Hematopoietic multipotent progenitor cell treated with erythropoietin and hydrocortisone succinate and interleukin-3 and kit ligand, for 17 days (in vitro differentiated cells): ENCODE data around the gene SLC25A11.
"Not testable (repeated sequence)": the region's sequence is repeated elsewhere in the genome, so short reads cannot be mapped to it uniquely, and the experiment has no call there.

Source experiments
- DNase-seq: peaks from one replicate; pipeline ENCODE4 v3.0.0-alpha.2; 2015; ENCODE audit warnings: low spot score

SLC25A11 gene

DNA sequence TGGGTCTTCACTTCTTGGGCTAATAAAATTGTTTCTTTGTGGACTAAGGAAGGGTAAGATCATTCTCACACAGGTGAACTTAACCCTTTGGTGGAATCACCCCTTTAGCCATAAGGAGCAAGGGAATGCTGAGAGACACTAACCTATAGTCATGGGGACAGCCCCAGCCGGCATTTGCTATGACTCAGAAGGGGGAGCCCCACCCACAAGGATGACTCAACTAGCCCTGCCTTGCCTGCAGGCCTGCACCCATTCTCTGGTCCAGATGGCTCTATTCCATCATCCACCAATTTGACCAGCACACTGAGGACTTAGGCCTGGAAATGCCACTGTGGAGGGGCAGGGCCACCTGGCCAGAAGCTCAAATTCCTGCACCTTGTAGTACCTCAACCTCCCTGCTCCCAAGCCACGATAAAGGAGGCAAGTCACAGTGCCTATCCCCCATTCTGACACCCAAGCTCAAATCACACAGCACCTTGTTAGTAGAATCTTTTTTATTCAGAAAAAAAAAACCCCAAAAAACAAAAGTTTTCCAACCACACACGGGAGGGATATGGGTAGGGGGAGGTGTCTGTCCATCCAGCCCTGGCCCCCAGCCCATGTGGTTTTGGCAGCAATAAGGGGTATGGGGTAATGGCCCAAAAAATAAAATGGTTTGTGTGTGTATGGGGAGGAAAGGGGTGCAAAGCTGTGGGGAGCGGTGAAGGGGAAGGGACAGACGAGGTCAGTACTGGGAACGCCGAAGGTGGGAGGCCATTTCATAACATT lies 5.5 kb upstream of the SLC25A11 start:
- peak; percentile 92 for DNase-seq

DNA sequence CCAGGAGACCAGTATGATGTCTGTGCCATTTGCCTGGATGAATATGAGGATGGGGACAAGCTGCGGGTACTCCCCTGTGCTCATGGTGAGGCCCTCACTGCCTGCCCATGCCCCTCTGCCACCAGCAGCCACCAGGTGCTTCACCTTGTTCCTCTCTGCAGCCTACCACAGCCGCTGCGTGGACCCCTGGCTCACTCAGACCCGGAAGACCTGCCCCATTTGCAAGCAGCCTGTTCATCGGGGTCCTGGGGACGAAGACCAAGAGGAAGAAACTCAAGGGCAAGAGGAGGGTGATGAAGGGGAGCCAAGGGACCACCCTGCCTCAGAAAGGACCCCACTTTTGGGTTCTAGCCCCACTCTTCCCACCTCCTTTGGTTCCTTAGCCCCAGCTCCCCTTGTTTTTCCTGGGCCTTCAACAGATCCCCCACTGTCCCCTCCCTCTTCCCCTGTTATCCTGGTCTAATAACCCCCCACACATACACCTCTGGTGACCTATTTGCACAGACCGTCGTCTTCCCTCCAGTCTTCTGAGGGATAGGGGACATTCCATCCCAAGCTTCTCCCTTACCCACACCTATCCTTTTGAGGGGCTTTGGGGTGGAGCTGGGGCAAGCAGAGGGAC lies 4.8 kb upstream of the SLC25A11 start:
- no peak for DNase-seq

DNA sequence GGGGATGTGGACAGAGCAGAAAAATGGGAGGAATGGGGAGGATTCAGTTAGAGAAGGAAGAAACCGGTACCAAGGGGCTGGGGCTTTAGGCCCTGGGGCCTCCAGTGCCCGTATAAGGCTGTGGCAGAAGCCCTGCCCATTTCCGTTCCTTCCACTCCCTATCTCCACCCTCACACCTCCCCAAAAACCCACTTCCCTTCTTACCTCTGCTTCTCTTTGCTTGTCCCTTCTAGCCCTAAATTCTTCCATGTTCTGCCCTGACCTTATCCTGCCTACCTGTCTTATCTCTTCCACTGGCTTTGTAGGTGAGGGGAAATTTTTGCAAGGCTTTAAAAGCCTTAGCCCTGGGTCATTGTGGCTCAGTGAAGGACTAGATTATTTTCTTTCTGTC lies 4.3 kb upstream of the SLC25A11 start:
- peak; percentile 34 for DNase-seq

DNA sequence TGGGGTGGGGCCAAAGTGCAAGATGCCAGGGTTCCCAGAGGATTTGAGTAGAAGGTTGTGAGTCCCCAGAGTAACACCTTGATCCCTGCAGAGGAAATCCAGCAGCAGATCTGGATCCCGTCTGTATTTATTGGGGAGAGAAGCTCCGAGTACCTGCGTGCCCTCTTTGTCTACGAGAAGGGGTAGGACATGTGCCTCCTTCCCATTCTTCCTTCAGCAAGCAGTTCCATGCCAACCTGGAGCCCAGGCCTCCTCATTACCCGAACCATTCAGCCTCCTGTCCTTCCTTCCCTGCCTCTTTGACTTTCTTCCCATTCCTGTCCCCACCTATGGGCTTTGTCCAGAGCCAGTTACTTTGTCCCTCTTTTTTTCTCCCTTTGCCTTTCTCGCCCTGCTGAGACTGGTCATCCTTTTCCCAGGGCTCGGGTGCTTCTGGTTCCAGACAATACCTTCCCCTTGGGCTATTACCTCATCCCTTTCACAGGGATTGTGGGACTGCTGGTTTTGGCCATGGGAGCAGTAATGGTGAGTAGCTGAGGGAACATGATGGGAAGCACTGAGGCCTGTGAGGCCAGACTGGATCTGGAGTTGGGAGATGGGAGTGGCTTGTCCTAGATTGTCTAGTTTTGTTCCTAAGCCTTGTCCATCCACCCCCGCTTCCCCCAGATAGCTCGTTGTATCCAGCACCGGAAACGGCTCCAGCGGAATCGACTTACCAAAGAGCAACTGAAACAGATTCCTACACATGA lies 3.1 kb upstream of the SLC25A11 start:
- no peak for DNase-seq

DNA sequence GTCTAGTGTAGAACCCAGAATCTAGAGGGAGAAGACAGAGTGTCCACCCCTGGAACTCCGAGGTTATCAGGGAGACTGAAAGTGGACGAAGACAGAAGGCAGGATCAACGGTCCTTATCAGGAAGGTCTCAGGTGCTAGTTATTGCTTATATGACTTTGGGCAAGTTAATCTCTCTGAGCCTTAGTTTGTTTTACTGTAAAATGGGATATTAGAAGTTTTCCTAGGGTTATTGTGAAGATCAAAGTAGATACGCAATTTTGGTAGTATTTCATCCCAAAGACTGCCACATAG lies 1.4 kb upstream of the SLC25A11 start:
- DNase-seq = peak; percentile 34

DNA sequence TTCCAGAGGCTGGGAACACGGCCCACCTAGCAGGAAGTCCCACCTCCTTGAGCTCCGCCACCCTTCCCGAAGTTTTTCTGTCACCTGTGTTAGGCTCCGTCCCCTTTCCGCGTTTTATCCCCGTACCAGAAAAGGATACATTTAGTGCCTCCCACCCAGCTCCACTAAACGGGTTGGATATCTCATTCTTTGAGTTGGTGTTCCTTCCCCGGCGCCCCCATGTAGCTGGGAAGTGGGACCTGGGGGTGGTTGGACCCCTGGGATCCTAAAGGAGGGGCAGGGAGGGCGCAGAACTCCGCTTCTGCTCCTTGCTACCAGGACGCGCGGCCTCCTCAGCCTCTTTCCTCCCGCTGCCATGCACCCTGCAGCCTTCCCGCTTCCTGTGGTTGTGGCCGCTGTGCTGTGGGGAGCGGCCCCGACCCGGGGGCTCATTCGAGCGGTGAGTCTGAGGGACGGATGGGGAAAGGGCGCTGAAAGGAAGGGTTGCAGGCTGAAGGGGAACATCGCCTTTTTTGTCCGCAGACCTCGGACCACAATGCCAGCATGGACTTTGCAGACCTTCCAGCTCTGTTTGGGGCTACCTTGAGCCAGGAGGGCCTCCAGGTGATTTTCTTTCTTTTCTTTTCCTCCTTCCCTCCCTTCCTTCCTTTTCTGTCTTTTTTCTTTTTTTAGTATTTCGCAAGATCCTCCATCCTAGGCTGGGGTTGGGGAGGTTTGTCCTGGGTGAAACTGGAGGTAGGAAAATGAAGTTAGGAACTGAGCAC lies 891 bp upstream of the SLC25A11 start:
- DNase-seq = no peak

DNA sequence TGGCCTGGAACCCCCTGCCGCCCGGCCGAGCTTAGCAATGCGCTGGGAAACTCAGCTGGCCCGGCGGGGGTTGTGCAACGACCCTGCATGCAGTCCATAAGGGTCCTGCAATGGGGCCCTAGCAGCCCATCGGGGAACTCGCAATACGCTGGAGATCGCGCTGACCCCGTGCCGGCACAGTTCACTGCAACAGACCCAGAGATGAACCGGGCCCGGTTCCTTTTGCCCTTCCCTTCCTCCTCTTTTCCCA lies 375 bp downstream of the SLC25A11 start:
- no peak for DNase-seq

DNA sequence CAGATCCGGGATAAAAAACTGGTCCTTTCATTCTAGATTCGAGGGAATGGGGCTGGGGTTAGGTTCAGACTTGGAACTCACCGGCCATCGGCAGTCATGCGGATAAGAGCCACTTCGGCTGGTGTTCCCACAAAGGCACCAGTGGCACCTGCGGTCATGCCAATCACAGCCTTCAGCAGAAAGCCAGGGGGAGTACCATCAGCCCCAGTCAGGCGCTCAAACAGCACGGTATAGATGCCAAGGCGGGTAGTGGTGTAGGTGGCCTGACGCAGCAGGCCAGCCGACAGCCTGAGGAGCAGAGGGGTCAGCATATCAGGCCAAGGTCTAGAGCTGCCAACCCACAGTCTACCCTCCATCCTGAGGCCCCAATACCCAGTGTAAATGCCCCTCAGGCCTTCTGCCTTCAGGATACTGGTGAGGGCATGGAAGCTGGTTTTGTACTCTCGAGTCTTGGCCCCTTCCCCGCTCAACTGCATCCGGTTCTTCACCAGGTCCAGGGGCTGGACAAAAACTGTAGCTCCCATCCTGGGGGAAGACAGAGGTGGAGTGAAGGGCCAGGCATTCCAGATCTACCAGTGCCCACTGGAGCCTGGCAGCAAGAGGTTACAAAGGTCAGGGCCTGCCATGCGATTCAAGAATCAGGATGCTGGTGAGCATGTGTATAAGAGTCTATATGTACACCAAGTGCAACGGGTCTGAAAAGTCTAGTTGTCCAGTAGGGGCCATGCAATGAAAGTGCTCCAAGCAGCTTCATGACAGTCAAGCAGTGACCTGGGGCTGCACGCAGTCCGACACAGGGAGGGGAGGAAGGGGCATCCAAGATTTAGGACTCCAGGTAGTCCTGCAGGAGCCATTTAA lies 929 bp downstream of the SLC25A11 start:
- DNase-seq = peak; percentile 21

DNA sequence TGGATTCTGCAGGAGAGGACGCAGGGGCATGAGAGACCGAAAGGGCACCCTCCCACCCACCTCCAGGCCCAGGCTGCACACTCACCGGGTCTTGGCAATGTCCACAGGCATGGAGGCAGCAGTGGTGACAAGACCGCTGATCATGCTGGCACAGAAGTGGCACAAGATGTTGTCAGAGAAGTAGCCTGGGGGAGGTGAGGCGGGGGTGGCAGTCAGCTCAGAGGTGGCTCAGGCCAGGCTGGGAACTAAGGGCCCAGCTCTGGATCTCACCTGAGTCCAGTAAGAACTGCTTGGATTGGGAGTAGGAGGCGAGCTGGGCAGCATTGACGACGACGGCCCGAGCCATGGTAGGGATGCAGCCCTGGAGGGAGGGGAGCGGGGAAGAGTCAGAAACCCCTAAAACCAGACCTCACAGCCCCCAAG lies 1.8 kb downstream of the SLC25A11 start:
- DNase-seq = no peak

DNA sequence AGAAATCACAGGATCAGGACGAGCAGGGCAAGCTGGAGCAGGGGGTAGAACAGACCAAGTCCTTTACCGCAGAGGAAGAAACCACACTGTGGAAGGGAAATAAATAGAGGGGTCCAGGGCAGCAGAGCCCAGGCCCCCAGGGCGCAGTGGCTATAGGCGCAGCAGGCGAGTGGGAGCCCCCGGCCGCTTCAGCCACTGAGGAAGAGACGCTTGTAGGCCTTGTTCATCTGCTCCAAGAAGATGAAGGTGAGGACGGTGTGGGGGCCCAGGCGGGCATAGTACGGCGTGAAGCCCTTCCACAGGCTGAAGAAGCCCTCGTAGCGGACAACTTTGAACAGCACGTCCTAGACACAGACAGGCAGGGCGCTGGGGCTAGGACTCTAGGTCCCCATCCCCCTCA lies 2.3 kb downstream of the SLC25A11 start:
- DNase-seq = no peak

DNA sequence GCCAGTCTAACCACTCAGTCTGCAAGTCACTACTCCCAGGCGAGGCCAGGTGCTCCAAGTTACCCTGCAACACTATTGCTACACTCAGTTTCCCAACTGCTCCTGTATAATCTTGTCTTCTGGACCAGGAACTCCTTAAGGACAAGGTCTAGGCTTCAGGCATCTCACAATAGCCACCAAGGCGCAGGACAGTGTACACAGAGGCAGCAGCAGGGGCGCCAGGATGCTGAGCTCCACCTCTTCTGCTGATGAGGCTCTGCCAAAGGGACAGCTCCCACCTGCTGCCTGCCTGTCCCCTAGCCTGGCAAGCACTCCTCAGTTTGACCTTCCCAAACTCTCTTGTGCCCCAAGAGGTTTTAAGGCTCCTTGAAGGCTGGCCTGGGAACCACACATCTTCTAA lies 3.4 kb downstream of the SLC25A11 start:
- DNase-seq = no peak

DNA sequence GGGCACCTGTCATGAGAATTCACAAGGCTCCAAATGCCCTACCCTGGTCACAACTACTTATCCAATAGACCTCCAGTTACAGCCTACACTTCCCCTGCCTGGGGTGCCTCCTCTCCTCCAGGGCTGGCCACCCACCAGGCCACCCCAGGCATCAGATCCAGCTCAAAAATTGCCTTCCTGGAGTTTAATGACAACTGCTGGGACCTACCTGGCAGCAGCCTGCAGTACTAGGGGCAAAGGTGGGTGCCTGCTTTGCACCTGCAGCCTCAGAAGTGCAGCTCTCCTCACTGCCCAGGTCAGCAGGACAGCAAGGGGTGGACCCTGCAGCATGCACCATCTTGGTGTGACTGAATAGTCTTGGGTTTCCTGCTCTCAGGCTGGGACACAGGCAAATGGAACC lies 4.2 kb downstream of the SLC25A11 start:
- no peak for DNase-seq

DNA sequence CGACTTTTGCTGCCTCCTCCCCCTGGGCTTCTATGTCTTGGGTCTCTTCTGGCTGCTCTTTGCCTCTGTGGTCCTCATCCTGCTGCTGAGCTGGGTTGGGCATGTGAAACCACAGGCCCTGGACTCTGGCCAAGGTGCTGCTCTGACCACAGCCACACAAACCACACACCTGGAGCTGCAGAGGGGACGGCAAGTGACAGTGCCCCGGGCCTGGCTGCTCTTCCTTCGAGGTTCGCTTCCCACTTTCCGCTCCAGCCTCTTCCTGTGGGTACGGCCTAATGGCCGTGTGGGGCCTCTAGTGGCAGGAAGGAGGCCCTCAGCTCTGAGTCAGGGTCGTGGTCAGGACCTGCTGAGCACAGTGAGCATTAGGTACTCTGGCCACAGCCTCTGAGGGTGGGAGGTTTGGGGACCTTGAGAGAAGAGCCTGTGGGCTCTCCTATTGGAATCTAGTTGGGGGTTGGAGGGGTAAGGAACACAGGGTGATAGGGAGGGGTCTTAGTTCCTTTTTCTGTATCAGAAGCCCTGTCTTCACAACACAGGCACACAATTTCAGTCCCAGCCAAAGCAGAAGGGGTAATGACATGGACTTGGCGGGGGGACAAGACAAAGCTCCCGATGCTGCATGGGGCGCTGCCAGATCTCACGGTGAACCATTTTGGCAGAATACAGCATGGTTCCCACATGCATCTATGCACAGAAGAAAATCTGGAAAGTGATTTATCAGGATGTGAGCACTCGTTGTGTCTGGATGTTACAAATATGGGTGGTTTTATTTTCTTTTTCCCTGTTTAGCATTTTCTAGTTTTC lies 5.5 kb downstream of the SLC25A11 start:
- DNase-seq = no peak

DNA sequence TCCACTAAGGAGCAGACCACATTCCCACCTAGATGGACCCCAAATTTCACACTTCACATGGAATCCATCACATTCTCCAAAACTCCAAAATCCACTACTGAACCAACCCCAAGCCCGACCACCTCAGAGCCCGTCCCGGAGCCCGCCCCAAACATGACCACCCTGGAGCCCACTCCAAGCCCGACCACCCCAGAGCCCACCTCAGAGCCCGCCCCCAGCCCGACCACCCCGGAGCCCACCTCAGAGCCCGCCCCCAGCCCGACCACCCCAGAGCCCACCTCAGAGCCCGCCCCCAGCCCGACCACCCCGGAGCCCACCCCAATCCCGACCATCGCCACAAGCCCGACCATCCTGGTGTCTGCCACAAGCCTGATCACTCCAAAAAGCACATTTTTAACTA lies 6.2 kb downstream of the SLC25A11 start:
- no peak for DNase-seq

DNA sequence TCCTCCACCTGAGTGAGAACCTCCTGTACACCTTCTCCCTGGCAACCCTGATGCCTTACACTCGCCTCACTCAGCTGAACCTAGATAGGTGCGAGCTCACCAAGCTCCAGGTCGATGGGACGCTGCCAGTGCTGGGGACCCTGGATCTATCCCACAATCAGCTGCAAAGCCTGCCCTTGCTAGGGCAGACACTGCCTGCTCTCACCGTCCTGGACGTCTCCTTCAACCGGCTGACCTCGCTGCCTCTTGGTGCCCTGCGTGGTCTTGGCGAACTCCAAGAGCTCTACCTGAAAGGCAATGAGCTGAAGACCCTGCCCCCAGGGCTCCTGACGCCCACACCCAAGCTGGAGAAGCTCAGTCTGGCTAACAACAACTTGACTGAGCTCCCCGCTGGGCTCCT lies 7.1 kb downstream of the SLC25A11 start:
- no peak for DNase-seq

DNA sequence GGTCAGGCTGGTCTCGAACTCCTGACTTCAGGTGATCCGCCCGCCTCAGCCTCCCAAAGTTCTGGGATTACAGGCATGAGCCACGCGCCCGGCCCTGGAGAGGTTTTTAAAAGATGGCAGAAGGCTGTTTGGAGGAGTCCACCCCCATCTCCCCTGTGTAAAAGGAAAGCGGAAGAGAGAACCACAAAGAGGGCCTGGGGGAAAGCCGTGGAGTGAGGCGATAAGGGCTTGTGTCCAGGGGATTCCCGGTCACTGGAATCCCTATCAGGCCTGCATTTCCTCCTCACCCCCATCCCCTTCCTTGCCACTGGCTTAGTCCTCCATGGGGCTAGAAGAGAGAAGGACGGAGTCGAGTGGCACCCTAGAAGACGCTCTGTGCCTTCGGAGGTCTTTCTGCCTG lies 7.9 kb downstream of the SLC25A11 start, which contains the start of gene GP1BA:
TSS of gene GP1BA (plus strand) at position 315 of the 400 bp plus-strand sequence. CDS start 328 bp downstream, outside the sequence.
- DNase-seq = no peak

DNA sequence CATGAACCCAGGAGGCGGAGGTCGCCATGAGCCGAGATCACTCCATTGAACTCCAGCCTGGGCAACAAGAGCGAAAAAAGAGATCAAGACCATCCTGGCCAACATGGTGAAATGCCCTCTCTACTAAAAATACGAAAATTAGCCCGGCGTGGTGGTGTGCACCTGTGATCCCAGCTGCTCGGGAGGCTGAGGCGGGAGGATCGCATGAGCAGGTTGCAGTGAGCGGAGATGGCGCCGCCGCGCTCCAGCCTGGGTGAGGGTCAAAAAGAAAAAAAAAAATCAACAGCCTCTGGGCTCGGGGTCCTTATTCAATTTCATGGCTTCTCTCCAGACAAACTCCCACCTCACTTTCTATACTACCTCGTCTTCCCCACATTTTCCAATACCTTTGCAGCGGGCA lies 11.0 kb downstream of the SLC25A11 start:
- DNase-seq = no peak

DNA sequence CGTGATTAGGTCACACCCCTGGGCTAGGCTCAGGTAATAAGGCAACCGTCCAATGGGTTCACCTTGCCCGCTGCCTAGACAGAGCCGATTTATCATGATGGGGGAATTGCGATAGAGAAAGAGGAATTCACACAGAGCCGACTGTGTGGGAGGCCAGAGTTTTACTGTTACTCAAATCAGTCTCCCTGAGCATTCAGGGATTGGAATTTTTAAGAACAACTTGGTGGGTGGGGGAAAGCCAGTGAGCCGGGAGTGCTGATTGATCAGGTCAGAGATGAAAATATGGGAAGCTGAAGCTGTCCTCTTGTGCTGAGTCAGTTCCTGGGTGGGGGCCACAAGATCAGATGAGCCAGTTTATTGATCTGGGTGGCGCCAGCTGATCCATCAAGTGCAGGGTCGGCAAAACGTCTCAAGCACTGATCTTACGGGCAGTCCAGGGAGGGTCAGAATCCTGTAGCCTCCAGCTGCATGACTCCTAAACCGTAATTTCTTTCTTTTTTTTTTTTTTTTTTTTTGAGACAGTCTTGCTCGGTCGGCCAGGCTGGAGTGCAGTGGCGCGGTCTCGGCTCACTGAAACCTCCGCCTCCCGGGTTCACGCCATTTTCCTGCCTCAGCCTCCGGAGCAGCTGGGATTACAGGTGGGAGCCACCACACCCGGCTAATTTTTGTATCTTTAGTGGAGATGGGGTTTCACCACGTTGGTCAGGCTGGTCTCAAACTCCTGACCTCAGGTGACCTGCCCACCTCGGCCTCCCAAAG lies 13.1 kb downstream of the SLC25A11 start:
- not testable (repeated sequence) for DNase-seq

DNA sequence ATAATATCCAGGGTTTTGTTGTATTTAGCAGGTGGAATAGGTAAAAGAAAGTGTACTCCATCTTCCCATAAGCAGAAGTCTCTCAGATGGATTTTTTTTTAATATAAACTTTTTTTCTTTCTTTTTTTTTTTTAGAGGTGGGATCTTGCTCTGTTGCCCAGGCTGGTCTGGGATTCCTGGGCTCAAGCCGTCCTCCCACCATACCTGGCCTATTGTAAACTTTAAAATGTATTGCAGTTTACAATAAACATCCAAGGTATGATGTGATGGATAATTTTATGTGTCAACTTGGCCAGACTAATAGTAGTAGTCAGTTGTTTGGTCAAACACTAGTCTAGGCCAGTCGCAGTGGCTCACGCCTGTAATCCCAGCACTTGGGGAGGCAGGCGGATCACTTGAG lies 18.5 kb downstream of the SLC25A11 start:
- no peak for DNase-seq

DNA sequence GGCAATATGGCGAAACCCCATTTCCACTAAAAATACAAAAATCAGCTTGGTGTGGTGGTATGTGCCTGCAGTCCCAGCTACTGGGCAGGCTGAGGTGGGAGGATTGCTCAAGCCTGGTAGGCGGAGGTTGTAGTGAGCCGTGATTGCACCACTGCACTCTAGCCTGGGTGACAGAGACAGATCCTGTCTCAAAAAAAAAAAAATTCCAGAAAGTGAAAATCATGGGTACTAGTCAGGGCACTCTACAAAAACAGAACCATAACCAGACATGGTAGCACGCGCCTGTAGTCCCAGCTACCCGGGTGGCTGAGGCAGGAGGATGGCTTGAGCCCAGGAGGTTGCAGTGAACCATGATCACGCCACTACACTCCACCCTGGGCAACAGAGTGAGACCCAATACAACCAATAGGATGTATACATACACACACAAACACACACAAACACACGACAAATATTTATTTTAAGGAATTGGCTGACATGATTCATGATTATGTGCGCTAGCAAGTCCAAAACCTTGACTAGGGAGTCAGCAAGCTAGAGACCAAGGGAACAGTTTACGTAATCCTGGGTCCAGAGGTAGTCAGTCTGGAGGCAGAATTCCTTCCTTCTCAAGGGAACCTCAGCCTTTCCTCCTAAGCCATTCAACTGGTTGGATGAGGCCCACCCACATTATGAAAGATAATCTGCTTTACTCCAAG lies 19.3 kb downstream of the SLC25A11 start:
- DNase-seq = no peak
